HG03469 (cell line): Measurements from ENCODE around the gene METTL21A.

Experiments used
- ATAC-seq: cut with Tn5 transposase; IDR thresholded peaks from one replicate; pipeline ENCODE4 v1.9.1; 2021; ENCODE audit warnings: mild to moderate bottlenecking, moderate library complexity, moderate number of reproducible peaks; ENCODE audit not compliant: unreplicated experiment

METTL21A gene

DNA sequence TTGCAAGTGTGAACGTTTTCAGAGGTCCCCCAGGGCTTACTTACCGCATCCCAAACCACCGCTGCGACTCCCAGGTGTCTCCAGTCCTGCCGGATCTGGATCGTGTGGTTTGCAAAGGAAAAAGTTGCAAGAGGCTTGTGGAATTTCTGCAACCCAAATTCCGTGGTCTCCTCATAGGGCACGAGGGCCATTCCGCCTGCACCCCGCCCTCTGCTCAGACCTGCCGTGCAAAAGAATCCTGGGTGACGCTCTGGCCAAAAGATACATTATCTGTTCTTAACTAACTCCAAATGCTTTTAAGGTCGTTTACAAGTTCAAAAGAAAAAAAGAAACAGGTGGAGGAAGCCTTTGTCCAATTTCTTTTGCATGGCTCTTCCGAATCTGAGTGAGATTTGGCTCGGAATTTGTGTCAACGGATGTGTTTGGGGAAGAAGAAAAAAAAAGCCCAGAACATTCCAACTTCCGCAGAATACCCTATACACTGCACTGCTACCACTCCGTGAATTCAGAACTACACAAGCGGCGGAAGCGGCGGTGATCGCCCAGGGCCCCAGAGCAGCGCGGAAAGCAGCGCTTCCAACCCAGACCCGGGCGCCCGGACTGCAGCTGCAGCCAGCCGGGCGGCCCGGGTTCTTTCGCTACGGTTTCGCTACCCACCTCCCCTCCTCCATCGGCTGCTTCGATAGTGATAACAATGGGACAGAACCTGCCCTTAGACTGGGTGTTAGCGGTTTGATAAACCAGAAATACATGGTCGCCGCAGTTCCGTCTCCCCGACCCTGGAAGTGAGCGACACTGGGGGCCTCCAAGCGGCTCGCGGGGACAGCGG, 795 bp downstream of the METTL21A start:
- peak; percentile 28 for ATAC-seq

DNA sequence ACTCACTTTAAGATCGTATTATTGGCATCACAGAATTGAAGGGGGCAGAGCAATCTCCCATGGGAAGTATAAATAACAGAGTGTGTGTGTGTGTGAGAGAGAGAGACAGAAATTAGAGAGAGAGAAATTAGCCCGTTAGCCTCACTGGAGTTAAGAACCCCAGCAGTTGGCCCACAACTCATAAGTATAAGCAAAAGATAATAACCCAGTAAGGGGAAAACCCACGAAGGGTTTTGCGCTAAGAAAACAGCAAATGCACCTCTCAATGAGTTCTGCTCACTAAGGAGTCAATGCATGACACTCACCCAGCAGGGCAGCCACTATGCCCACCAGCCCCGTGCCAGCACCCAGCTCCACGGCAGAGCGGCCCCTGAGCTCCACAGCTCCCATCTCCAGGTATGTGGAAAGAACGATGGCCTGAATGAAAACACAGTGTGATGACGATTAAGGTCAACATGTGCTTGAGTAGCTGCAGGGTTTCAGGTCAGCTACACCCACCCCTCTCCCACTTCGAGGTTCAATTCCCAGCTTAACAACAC, 3.6 kb downstream of the METTL21A start:
- ATAC-seq, result no peak

DNA sequence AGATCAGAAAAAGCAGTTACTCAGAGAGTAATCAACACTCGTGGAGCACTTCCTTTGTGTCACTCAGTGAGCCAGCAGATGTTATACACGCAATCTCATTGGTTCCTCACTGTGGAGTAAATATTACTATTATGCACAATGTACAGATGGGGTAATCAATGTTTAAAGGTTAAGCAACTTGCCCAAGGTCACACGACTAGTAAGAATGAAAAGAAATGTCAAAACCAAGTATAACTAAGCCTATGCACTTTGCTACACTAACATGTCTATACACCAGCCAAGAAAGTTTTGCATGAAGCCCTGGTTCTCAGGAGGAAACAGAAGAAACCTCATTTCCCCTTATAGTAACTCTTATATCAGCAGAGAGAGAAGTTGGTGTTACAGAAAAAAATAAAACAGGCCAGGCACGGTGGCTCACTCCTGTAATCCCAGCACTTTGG, 5.4 kb downstream of the METTL21A start:
- peak; percentile 41 for ATAC-seq

DNA sequence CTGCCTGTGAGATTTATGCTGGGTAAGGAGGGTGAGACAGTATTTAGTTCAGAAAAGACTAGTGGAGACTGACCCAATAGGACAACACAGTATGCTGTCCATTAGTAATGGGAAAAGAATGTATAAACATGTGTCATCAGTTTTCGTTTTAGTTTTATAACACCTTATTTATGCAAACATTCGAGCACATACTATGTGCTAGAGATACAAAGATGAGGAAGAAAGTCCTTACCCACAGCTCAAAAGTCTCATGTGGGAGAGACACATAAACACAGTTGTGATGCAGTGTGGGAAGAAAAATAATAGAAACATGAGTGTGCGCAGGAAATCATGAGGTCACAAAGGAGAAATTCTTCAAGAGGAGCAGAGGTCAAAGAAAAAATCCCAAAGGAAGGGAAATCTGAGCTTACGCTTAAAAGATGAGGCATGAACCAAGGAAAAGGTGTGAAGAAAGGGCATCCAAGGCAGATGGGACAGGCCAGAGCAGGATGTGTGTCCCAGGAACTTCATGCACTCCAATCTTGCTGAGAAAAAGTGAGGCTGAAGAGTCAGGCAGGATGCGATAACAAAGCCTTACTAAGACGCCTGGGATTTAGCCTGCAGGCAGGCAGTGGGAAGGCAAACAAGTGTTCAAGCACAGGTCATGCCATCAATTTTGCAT, 8.1 kb downstream of the METTL21A start:
- ATAC-seq, result no peak

DNA sequence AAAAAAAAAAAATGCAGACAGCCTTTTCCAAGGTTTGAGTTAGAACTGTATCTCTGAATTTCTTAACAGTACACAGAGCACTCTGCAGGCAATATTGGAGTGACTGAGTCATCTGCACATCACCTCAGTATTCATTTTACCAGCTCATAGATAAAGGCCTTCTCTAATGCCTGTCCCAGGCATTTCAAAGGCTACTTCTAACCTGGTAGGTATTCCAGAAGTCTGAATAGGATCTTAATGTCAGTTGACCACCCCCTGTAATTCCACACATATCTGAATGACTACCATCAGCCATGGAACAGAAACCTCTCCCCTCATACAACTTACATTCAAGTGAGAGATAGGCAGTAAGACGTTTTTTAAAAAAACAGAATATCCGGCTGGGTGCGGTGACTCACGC, 9.0 kb downstream of the METTL21A start:
- ATAC-seq, result no peak

DNA sequence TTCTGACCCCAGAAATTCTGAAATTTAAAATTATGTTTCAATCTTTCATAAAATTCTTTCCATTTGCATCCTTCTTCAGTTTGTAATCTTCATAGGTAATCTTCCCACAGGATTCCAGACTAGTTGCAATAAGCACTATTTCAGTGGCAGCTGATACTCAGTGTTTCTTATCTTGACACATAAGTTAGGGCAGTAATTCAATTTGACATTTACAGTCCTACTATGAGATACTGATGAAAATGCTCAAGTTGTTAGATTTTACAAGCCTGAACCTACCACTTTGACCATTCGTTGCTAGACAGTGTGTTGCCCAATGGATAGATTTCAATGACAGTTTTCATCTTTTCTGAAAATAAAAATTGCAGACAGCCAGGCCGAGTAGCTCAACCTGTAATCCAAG, 10.4 kb downstream of the METTL21A start:
- no peak for ATAC-seq

DNA sequence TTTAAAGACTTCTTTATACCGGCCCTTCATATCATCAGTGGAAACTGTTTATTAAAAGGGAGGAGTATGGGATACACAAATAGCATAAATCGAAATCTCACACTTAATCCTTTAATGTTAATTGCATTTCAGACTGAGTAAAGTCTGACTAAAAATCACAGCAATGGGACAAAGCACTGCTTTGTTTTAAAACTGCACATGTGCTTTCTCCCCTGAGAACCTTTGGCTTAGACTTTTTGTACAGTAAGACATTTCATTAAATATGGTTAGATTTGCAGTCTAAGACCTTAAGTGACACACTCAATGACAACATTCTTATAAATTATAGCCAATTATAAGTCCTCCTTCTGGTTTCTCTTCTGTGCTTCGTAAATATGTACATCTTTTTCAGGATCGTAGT, 12.5 kb downstream of the METTL21A start:
- no peak for ATAC-seq

DNA sequence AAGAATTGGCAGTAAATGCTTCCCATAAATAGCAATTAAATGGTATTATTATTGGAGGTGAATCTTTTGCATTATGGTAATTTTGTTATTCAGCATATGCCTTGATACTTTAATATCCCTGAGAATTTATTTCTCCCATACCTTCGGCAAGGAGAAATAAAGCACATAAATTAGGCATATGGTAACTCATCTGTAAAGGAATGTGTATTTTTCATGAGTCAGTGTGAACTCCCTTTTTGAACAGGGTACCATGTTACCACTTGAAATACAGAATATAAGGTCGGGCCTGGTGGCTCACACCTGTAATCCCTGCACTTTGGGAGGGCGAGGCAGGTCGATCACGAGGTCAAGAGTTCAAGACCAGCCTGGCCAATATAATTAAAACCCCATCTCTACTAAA, 18.4 kb downstream of the METTL21A start:
- ATAC-seq, result no peak

DNA sequence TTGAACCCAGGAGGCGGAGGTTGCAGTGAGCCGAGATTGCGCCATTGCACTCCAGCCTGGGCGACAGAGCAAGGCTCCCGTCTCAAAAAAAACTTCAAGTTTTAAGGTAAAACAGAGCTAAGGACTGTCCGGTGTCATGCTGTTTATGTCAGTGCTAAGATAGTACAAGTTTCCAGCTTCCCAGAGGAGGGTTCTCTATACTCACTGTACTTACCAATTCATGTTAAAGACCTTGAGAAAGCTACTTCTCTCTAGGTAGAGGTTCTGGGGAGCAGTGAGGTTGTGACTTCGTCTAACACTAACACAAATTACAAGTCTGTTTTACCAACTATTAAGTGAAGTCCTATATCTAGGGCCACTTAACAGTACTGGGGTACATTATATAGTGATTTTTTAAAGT, 18.8 kb downstream of the METTL21A start:
- no peak for ATAC-seq

DNA sequence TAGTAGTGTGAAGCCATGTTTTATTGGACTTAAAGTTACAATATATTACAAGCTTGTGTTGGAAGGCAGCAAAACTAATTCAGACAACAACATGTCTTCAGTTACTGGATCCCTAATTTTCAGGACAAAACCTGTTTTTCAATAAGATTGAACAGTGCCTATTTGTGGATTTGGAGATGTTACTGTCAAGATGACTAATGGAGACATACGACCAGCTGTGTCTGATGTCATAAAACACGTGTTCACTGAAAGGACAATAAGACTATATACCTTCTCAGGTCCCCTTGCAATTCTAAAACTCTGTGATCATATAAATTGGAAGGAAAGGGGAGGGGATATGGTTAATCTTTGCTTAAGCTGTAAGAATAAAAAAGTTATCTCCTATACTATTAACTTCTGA, 21.7 kb downstream of the METTL21A start:
- no peak for ATAC-seq

DNA sequence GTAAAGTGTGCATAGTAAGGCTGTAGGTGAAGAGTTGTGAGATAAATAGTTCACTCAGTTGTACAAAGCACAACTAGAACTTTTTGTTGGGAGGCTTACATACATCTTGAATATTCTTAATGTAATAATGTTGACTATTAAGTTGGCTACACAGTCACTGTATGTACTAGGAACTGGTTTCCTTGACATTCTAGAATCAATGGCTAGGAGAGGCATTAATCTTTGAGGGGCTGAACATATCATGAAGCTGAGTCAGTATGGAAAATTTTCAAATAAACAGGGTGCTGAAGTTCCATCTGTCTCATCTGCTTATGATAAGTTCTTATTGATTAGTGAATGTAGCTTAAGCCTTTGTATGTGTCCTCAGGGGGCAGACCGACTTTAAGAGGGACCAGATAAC, 23.4 kb downstream of the METTL21A start:
- ATAC-seq, result no peak

DNA sequence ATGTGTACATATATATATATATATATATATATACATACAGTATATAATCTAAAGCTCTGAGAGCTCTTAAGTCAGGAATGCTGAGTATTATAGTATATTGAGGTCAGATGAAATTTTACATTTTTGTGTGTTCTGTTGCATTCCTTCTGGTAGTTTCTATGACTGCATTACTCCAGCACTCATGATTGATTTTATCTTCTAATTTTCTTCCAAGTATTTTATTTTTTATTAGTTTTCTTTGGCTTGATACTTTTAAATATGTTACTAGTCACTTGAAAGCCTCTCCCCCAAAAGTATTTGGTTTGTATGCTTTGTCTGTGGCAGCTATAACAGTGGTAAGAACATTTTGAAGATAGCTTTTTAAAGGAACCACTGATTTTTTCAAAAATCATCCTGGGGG, 25.0 kb downstream of the METTL21A start:
- ATAC-seq, result no peak

DNA sequence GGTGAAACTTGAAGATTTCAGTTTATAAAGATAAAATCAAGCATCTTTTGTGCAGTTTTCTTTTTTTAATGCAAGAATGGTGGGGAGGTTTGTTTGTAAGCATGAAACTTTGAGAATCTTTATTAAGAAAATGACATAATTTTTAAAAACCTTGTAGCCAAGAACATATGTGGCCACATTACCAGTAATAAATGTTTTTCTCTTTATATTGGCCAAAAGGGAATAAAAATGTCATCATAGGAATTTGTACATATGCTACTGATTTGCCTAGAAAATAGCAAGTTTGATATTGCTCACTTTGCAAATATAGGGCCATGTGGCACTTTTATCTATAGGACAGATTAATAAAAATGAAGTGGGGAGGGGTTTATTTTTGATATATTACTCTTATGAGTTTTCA, 25.6 kb downstream of the METTL21A start:
- ATAC-seq, result no peak

DNA sequence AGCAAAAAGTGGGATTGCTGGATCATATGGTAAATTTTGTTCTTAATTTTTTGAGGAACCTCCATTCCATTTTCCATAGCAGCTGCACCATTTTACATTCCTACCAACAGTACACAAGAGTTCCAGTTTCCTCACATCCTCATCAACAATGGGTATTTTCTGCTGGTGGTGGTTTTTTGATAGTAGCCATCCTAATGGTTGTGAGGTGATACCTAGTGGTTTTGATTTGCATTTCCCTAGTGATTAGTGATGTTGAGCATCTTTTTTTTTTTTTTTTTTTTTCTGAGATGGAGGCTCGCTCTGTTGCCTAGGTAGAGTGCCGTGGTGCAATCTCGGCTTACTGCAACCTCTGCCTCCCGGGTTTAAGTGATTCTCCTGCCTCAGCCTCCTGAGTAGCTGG, 30.5 kb downstream of the METTL21A start:
- ATAC-seq, result no peak

DNA sequence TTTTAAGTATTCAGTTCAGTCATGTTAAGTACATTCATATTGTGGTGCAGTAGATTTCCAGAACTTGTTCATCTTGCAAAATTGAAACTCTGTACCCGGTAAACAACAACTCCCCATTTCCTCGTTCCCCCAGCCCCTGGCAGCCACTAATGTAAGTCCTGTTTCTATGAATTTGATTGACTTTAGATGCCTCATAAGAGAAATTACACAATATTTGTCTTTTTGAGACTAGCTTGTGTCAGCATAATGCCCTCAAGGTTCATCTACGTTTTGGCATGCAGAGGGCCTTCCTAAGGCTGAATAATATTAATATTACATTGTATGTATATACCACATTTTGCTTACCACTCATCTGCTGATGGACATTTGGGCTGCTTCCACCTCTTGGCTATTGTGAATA, 30.9 kb downstream of the METTL21A start:
- no peak for ATAC-seq

DNA sequence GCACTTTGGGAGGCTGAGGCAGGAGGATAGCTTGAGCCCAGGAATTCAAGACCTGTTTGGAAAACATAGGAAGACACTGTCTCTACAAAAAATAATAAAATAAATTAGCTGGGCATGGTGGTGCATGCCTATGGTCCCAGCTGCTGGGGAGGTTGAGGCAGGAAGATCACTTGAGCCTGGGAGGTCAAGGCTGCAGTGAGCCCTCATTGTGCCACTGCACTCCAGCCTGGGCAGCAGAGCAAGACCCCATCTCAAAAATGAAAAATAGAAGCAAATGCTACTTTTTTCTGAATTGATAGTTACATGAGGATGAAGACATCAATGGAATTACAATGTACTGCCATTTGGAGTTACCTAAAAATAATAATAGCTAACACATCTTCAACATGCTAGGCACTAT, 31.9 kb downstream of the METTL21A start:
- no peak for ATAC-seq

DNA sequence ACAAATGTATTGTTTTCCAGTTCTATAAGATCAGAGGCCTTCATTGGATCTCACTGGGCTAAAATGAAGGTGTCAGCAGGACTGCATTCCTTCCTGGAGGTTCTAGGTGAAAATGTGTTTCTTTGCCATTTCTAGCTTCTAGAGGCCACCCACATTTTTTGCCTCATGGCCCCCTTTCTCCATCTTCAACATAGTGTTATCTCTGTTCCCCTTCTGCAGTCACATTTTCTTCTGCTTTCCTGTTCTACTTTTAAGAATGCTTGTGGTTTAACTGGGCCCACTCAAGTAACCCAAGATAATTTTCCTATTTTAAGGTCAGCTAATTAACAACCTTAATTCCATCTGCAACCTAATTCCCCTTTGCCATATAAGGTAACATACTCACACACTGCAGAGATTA, 36.1 kb downstream of the METTL21A start:
- no peak for ATAC-seq

DNA sequence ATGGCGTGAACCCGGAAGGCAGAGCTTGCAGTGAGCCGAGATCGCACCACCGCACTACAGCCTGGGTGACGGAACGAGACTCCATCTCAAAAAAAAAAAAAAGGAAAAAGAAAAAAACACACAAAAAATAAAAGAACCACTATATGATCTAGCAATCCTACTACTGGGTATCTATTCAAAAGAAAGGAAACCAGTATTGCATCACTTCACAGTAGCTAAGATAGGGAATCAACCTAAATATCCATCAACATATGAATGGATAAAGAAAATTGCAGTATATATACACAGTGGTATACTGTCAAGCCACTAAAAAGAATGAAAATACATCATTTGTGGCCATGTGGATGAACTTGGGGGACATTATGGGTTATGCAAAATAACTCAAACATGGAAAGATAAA, 37.9 kb downstream of the METTL21A start:
- ATAC-seq, result no peak

DNA sequence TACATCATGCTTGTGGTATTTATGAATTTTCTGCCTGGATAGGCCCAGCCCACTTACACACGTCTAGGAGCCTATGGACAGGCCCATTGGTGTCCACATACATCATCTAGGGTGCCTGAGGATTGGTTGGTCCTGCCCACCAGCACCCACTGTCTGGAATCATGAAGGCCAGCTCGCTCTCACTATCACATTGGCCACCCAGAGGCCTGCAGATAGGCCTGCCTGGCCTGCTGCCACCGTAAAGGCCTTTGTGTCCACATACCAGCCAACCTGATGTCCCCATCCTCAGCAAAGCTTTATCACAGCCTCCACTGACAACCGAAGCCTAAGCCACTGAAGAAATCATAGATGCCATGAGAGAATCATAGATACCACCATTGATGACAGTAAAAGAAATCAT, 40.2 kb downstream of the METTL21A start:
- ATAC-seq, result no peak

DNA sequence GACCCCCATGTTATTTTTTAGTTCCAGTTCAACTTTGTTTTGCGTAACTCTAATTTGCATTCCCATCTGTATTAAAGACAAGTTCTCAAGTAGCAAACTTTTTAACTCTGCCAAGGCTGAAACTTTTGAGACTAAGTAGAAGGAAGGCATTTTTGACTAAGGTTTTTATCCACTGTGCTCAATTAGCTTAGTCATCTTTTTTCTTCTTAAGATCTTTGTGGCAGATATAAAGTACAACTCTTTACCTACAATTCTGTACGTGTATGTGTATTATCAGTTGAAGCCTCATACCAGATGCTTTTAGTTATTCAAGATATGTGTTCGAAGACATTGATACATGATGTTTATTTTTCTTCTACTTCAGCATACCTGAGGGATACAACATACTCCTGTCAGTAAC, 53.8 kb downstream of the METTL21A start:
- no peak for ATAC-seq

DNA sequence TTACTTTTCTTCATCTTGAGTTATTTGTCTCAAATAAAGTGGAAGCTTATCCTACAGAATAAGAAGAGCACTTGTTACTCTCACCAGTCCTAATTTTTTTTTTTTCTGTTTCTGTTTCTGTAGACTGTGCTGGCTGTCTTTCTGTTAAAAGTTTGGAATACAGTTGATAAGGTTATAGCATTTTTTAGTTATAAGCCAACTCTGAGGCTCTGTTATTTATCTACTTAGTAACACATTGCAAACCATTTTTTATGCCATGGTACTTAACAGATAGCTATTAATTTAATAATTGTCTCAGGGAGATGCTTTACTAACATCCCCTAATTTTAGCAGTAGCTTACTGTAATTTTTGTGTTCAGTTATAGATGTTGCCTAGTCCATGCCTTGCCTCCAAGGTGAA, 57.5 kb downstream of the METTL21A start:
- no peak for ATAC-seq
